ENCODE results near the gene RPTN.

RPTN gene

DNA sequence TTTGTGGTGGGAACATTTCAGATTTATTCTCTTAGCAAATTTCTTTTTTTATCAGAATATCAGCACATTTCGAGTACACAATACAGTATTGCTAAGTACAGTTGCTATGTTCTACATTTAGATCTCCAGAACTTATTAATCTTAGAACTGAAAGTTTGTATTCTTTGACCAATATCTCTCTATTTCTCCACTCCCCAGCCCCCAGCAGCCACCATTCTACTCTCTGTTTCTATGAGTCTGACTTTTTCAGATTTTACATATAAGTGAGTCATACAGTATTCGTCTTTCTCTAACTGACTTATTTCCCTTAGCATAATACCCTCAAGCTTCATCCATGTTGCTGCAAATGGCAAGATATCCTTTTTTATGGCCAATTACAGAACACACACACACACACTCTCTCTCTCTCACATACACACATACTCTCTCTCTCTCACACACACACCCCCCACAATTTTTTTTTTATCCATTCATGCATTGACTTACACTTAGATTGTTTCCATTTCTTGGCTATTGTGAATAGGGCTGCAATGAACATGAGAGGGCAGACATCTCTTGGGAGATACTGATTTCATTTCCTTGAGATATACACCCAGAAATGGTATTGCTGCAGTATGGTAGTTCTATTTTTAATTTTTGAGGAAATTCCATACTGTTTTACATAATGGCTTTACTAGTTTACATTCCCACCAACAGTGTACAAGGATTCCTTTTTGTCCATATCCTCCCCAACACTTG is 15.7 kb downstream of the RPTN start:
- H3K27me3 ChIP-seq (replicated peaks; ENCODE audit: control insufficient read depth, insufficient read depth, low read length), result no peaks in the 10 kb centered on the region
- DNase-seq (ENCODE audit: extremely low read depth, insufficient read length), result peak; percentile 7
- TF ChIP-seq, protein P1, sequence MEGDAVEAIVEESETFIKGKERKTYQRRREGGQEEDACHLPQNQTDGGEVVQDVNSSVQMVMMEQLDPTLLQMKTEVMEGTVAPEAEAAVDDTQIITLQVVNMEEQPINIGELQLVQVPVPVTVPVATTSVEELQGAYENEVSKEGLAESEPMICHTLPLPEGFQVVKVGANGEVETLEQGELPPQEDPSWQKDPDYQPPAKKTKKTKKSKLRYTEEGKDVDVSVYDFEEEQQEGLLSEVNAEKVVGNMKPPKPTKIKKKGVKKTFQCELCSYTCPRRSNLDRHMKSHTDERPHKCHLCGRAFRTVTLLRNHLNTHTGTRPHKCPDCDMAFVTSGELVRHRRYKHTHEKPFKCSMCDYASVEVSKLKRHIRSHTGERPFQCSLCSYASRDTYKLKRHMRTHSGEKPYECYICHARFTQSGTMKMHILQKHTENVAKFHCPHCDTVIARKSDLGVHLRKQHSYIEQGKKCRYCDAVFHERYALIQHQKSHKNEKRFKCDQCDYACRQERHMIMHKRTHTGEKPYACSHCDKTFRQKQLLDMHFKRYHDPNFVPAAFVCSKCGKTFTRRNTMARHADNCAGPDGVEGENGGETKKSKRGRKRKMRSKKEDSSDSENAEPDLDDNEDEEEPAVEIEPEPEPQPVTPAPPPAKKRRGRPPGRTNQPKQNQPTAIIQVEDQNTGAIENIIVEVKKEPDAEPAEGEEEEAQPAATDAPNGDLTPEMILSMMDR (IDR thresholded peaks at IDR 0.05; ENCODE audit: insufficient read depth, low read length, poor library complexity, severe bottlenecking), result no peak
- no peaks in the 10 kb centered on the region for H3K36me3 ChIP-seq (ENCODE audit: control insufficient read depth, insufficient read depth, low read length)
- no peak overlapping the region for H3K4me3 ChIP-seq (replicated peaks; ENCODE audit: low read depth, low read length)

DNA sequence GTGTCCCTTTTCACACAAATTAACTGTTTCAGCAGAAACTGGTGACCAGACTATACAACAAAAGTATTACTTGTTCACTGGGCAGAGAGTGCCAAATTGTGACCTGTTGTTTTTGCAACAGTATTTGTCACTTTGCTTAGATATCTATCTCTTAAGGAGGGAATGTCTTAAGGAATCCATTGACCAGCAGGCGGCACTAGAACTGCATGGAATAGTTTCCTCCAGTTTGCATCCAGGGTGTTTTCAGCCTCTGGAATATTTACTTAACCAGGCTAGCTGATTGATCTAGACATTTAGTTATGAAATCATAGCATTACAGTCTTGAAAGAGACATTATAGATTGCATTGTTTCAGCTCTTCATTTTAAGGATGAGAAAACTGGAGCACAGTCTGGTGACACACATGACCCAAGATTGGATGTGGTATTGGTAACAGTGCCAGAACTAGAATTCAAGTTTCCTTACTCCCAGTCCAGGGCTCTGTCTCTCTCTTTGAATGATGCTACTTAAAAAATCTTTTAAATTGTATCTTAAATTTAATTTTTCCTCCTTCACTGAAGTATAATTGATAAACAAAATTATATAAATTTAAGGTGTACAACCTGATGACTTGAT is 16.9 kb downstream of the RPTN start:
- Histone ChIP-seq H3K36me3 (ENCODE audit: control insufficient read depth, insufficient read depth, low read length) (no peaks in the 10 kb centered on the region), H3K4me3 (replicated peaks; ENCODE audit: low read depth, low read length) (no peak overlapping the region), H3K27me3 (replicated peaks; ENCODE audit: control insufficient read depth, insufficient read depth, low read length) (no peaks in the 10 kb centered on the region)
- TF ChIP-seq, protein P1 (IDR thresholded peaks at IDR 0.05; ENCODE audit: insufficient read depth, low read length, poor library complexity, severe bottlenecking), result peak; percentile 72
- no peak for DNase-seq (ENCODE audit: extremely low read depth, insufficient read length)

DNA sequence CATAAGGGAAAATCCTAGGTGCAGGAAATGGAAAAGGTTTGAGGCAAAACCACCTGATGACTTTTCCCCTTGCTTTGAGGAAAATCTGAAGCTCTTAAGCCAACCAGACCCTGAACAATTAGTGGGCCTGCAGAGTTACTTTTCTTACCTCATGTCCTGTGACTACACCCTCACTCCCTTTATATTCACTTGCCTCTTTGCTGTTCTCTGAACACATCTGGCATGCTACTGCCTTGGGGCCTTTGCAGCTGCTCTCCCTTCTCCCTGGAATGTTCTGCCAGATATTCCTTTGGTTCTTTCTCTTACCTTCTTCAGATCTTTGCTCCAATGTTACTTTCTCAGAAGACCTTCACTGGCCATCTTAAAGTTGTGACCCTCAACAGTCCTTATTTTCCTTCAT is 21.8 kb downstream of the RPTN start:
- TF ChIP-seq, protein P1 (IDR thresholded peaks at IDR 0.05; ENCODE audit: insufficient read depth, low read length, poor library complexity, severe bottlenecking), result no peak
- no peak overlapping the region for H3K4me3 ChIP-seq (replicated peaks; ENCODE audit: low read depth, low read length)
- no peaks in the 10 kb centered on the region; the same call in 1 of the 2 replicates for H3K27me3 ChIP-seq (replicated peaks; ENCODE audit: control insufficient read depth, insufficient read depth, low read length)
- no peaks in the 10 kb centered on the region for H3K36me3 ChIP-seq (ENCODE audit: control insufficient read depth, insufficient read depth, low read length)
- DNase-seq (ENCODE audit: extremely low read depth, insufficient read length), result no peak

DNA sequence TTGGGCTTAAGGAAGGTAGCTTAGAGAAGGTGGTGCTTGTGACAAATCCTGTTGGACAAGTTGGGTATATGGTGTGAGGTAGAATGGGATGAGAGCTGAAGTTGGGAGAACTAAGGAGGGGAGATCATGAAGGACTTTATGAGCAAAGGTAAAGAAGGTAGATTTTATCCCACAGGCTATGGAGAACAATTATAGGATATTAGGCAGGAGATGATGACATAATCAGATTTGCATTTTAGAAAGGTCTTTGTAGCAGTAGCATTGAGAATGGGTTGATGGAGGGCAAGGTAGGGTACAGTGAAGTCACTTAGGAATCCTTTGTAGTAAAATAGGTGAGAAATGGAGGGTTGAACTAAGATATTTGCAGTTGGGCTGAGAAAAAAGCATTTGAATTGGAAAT is 28.8 kb downstream of the RPTN start:
- Histone ChIP-seq H3K4me3 (replicated peaks; ENCODE audit: low read depth, low read length) (no peak overlapping the region), H3K36me3 (ENCODE audit: control insufficient read depth, insufficient read depth, low read length) (no peaks in the 10 kb centered on the region), H3K27me3 (replicated peaks; ENCODE audit: control insufficient read depth, insufficient read depth, low read length) (peaks cover 1% of the 10 kb centered on the region; the same call in 1 of the 2 replicates)
- TF ChIP-seq, protein P1 (IDR thresholded peaks at IDR 0.05; ENCODE audit: insufficient read depth, low read length, poor library complexity, severe bottlenecking), result no peak
- no peak for DNase-seq (ENCODE audit: extremely low read depth, insufficient read length)

DNA sequence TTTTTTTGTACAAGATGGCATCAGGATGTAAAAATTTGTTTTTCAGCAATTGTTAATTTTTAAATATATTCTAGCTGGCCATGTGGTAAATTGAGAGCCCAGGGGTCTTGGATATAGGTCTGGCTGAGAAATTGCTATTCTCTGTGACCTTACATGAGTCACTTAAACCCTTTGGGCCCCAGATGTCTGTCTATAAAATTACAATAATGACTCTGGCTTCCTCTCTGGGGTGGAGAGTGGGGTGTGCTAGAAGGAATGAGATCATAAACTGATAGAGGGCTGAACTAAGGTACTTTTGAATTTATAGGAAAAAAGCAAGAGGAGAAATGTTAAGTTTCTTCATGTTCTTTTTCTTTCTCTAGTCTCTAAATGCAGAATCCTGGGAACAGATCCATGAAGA is 31.4 kb downstream of the RPTN start:
- Histone ChIP-seq H3K27me3 (replicated peaks; ENCODE audit: control insufficient read depth, insufficient read depth, low read length) (peaks cover 4% of the 10 kb centered on the region), H3K36me3 (ENCODE audit: control insufficient read depth, insufficient read depth, low read length) (no peaks in the 10 kb centered on the region), H3K4me3 (replicated peaks; ENCODE audit: low read depth, low read length) (no peak overlapping the region)
- DNase-seq (ENCODE audit: extremely low read depth, insufficient read length), result no peak
- TF ChIP-seq, protein P1 (IDR thresholded peaks at IDR 0.05; ENCODE audit: insufficient read depth, low read length, poor library complexity, severe bottlenecking), result no peak

Data from GM06990 (cell line).